Adipocyte (in vitro differentiated cells): ENCODE results near the gene KRTAP10-6.
"Not testable (repeated sequence)": the region's sequence is repeated elsewhere in the genome, so short reads cannot be mapped to it uniquely, and the experiment has no call there.

Experiments used
- DNase-seq: peaks from one replicate; pipeline ENCODE4 v3.0.0-alpha.2; 2015; ENCODE audit warnings: low read depth
- H3K27me3 ChIP-seq: replicated peaks from 2 replicates; pipeline ENCODE4 v1.7.0; 2013; ENCODE audit warnings: mild to moderate bottlenecking, low read length, moderate library complexity; ENCODE audit not compliant: control insufficient read depth, insufficient read depth
- H3K36me3 ChIP-seq: 2 replicates; pipeline ENCODE4 v1.7.0; 2013; ENCODE audit warnings: low read length, mild to moderate bottlenecking, moderate library complexity; ENCODE audit not compliant: control insufficient read depth, insufficient read depth, severe bottlenecking
- H3K4me1 ChIP-seq: 2 replicates; pipeline ENCODE4 v1.7.0; 2013; ENCODE audit warnings: mild to moderate bottlenecking, low read length, moderate library complexity; ENCODE audit not compliant: control insufficient read depth, insufficient read depth
- H3K4me3 ChIP-seq: 2 replicates; pipeline ENCODE4 v1.7.0; 2013; ENCODE audit warnings: mild to moderate bottlenecking, low read length, moderate library complexity
- H3K9ac ChIP-seq: 2 replicates; pipeline ENCODE4 v1.7.0; 2013; ENCODE audit warnings: mild to moderate bottlenecking, low read length, moderate library complexity
- H3K9me3 ChIP-seq: 2 replicates; pipeline ENCODE4 v1.7.0; 2013; ENCODE audit warnings: mild to moderate bottlenecking, low read length, moderate library complexity; ENCODE audit not compliant: control insufficient read depth

KRTAP10-6 gene

DNA sequence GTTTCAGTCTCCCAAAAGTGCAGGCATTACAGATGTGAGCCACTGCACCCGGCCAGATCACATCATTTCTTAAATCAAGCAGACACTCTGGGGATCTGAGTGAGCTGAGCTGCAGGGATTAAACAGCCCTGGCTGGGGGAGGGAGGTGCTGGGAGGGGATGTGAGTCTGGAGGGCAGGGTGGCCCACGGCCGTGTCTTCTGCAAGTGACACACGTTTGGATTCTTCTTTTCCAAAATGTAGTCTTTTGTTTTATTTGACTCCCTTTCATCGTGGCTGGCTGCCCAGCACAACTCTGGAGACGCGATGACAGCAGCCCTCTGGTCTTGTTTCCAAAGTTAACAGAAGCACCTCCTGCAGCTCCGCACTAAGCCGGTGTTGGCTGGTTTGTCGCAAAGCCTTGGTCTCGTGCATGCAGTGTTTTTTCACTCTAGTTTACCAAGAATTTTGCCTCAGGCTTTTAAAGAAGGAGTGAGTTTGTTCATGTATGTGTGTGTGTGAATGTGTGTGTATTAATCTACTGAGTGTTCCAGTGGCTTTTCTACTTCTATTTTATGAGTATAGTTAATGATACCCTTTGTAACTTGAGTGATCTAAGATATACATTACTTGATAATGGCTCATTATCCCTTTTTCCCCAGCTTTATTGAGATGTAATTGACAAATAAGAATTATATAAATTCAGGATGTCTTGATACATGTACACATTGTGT, 9.1 kb downstream of the KRTAP10-6 start:
- peaks cover 25% of the 10 kb centered on the region for H3K9me3 ChIP-seq

GRCh38 chr21:44582055-44582454, 10.2 kb downstream of the KRTAP10-6 start:
- H3K36me3 ChIP-seq: no peaks in the 10 kb centered on the region
- peaks cover 30% of the 10 kb centered on the region for H3K9me3 ChIP-seq
- no peak overlapping the region for H3K4me3 ChIP-seq
- H3K27me3 ChIP-seq: no peaks in the 10 kb centered on the region
- H3K9ac ChIP-seq: no peak overlapping the region
- H3K4me1 ChIP-seq: no peaks in the 10 kb centered on the region
- no peak for DNase-seq

More for the DNA sequence above, 9.1 kb downstream of the KRTAP10-6 start:
- no peak overlapping the region for H3K4me3 ChIP-seq
- no peak for DNase-seq
- no peaks in the 10 kb centered on the region for H3K4me1 ChIP-seq
- H3K36me3 ChIP-seq: no peaks in the 10 kb centered on the region
- H3K27me3 ChIP-seq: no peaks in the 10 kb centered on the region
- no peak overlapping the region for H3K9ac ChIP-seq

DNA sequence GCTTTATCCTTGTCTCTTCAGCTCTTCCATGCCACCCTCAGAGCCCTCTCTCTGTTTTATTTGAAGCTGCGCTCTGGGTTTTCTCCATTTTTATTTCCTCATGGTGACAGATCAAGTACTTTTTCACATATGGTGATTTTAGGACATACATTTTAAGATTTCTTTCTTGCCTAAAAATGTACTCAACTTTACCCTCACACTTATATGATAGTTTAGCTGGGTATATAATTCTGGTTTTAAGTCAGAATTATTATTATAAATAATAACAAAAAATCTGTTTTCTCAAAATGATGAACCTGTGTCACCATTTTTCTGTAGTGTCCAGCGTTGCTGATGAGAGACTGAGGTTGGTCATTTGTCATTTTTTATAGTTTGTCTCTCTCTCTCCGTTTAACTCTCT, 11.1 kb downstream of the KRTAP10-6 start:
- H3K4me1 ChIP-seq: no peaks in the 10 kb centered on the region
- DNase-seq: no peak
- no peak overlapping the region for H3K9ac ChIP-seq

GRCh38 chr21:44580231-44580821, 12.0 kb downstream of the KRTAP10-6 start, which contains the start of gene KRTAP10-5:
Gene KRTAP10-5, minus strand, starts transcription at chr21:44580604. Its CDS starts 26 bp downstream, at chr21:44580578.
- H3K9ac ChIP-seq, H3K4me1 ChIP-seq, H3K27me3 ChIP-seq, H3K4me3 ChIP-seq, DNase-seq, H3K36me3 ChIP-seq: not testable (repeated sequence)
- H3K9me3 ChIP-seq: peaks cover 40% of the 10 kb centered on the region

More for the DNA sequence above, 11.1 kb downstream of the KRTAP10-6 start:
- Histone ChIP-seq H3K9me3 (peaks cover 38% of the 10 kb centered on the region), H3K36me3 (no peaks in the 10 kb centered on the region), H3K27me3 (no peaks in the 10 kb centered on the region), H3K4me3 (no peak overlapping the region)

GRCh38 chr21:44579833-44580144, 12.5 kb downstream of the KRTAP10-6 start:
- no peak overlapping the region for H3K9ac ChIP-seq
- H3K27me3 ChIP-seq: no peaks in the 10 kb centered on the region
- no peak overlapping the region for H3K4me3 ChIP-seq
- no peak for DNase-seq
- H3K36me3 ChIP-seq: no peaks in the 10 kb centered on the region
- peaks cover 37% of the 10 kb centered on the region for H3K9me3 ChIP-seq
- H3K4me1 ChIP-seq: no peaks in the 10 kb centered on the region

DNA sequence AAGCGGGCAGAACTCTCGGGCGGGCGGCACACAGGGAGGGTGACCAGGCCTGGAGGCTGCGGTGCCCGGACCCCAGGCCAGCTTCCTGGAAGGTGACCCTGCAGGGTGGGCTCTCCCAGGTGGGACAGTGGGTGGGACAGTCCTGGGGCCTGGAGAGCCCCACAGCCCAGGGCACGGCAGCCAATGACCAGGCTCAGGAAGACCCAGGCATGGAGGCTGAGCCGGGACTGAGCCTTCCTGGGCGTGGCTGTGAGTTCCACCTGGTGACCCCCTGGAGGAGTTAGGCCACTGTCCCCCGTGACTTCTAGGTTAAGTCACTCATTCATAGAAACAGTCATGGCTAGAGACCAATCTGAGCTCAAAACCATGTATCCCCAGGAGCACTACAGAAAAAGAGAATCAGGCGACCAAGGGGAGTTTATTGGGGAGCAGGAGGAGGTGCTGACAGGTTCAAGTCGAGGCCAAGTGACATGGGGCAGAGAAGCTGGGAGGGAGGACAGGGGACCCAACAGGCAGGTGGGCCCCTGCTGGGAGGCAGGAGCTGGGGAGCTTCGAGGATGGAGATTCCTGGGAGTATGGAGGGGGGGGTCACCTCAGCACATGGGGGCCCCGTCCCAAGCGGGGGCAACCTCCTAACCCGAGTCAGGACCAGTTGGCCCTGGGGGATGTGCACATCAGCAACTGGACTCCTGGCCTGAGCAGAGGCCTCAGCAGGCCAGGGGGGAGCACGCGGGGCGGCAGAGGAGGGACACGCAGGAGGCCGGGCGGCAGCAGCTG, 13.1 kb downstream of the KRTAP10-6 start:
- Histone ChIP-seq H3K27me3 (no peaks in the 10 kb centered on the region), H3K4me1 (no peaks in the 10 kb centered on the region), H3K36me3 (no peaks in the 10 kb centered on the region), H3K9ac (no peak overlapping the region), H3K9me3 (peaks cover 37% of the 10 kb centered on the region), H3K4me3 (no peak overlapping the region)
- DNase-seq: no peak

- Histone ChIP-seq H3K9me3 (peaks cover 37% of the 10 kb centered on the region), H3K9ac (no peak overlapping the region)
Observed at GRCh38 chr21:44578371-44579055, 13.8 kb downstream of the KRTAP10-6 start.

DNA sequence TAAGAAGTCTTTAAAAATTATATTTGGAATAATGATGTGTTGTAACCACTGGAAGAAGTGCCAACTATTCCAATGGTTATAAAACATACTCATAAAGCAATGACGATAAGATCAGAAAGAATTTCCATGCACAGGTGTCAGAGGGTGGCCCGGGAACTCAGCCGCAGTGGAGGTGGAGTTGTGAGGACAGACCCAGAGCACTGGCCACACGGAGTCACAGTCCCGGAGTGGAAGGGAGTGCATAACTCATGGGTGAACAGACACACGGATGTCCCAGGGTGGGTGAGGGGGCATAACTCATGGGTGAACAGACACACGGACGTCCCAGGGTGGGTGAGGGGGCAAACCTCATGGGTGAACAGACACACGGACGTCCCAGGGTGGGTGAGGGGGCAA, 16.3 kb downstream of the KRTAP10-6 start:
- DNase-seq: no peak
- Histone ChIP-seq H3K27me3 (no peaks in the 10 kb centered on the region), H3K4me3 (no peak overlapping the region), H3K9ac (no peak overlapping the region), H3K36me3 (no peaks in the 10 kb centered on the region), H3K4me1 (no peaks in the 10 kb centered on the region), H3K9me3 (peaks cover 31% of the 10 kb centered on the region)

More at GRCh38 chr21:44578371-44579055, 13.8 kb downstream of the KRTAP10-6 start:
- Histone ChIP-seq H3K4me3 (no peak overlapping the region), H3K36me3 (no peaks in the 10 kb centered on the region), H3K27me3 (no peaks in the 10 kb centered on the region), H3K4me1 (no peaks in the 10 kb centered on the region)
- no peak for DNase-seq

GRCh38 chr21:44575307-44576024, 16.8 kb downstream of the KRTAP10-6 start:
- Histone ChIP-seq H3K36me3 (no peaks in the 10 kb centered on the region), H3K4me3 (no peak overlapping the region)
- no peak for DNase-seq

GRCh38 chr21:44574457-44575306, 17.6 kb downstream of the KRTAP10-6 start:
- peaks cover 27% of the 10 kb centered on the region for H3K9me3 ChIP-seq
- H3K36me3 ChIP-seq: no peaks in the 10 kb centered on the region
- no peaks in the 10 kb centered on the region for H3K4me1 ChIP-seq
- no peak overlapping the region for H3K9ac ChIP-seq
- H3K27me3 ChIP-seq: peaks cover 2% of the 10 kb centered on the region
- DNase-seq: no peak
- H3K4me3 ChIP-seq: no peak overlapping the region

More at GRCh38 chr21:44575307-44576024, 16.8 kb downstream of the KRTAP10-6 start:
- no peaks in the 10 kb centered on the region for H3K27me3 ChIP-seq
- H3K9ac ChIP-seq: no peak overlapping the region
- peaks cover 27% of the 10 kb centered on the region for H3K9me3 ChIP-seq
- H3K4me1 ChIP-seq: no peaks in the 10 kb centered on the region
